SK-N-SH (cell line): ENCODE measurements around the gene ZC3H18. TPM values are rescaled to one million over a fixed set of nuclear protein-coding genes. Genes with fewer than 3 reads are reported as not detected.

Experiments used
- CTCF ChIA-PET: fragments of 300-600, 350-600 bp; formaldehyde crosslinking; extraction: SDS; loops from one replicate; lab custom pipeline; 2021; lab: Yijun Ruan, JAX
- POLR2A ChIA-PET: fragments of 350-600 bp; sonication (Branson Sonifier 250); formaldehyde crosslinking; extraction: SDS; loops from one replicate; lab custom pipeline; 2020; ENCODE audit warnings: antibody characterized with exemption, inconsistent platforms; lab: Yijun Ruan, JAX
- DNase-seq: peaks from one replicate; pipeline ENCODE4 v3.0.0; 2012
- H2AFZ ChIP-seq: fragments of 200-600 bp; sonication (generic); 2 replicates; pipeline ENCODE4 v1.8.1; 2016; ENCODE audit warnings: antibody characterized with exemption, mild to moderate bottlenecking, low read depth
- H3F3A ChIP-seq: fragments of 200-600 bp; sonication (generic); replicated peaks from 2 replicates; pipeline ENCODE3; 2016; ENCODE audit warnings: antibody characterized with exemption, mild to moderate bottlenecking; ENCODE audit not compliant: insufficient read depth
- H3K27ac ChIP-seq, 2 experiments: fragments of 200-500 bp in 1 of 2; fragments of 200-600 bp in 1 of 2; sonication (Bioruptor generic) in 1 of 2; sonication (generic), shearing (Covaris generic) in 1 of 2; 2 replicates each; pipeline versions ENCODE4 v1.5.1 to v1.6.1; 2014 to 2016; ENCODE audit warnings: low read depth in 2 of 2, inconsistent platforms in 1 of 2, low read length in 1 of 2, mild to moderate bottlenecking in 1 of 2, mixed read lengths in 1 of 2
- H3K27me3 ChIP-seq: fragments of 200-600 bp; sonication (generic), shearing (Covaris generic); 2 replicates; pipeline ENCODE4 v1.6.1; 2016; ENCODE audit warnings: mixed run types; ENCODE audit not compliant: insufficient read depth
- H3K36me3 ChIP-seq, 2 experiments: fragments of 200-500 bp in 1 of 2; fragments of 200-600 bp in 1 of 2; sonication (Bioruptor generic) in 1 of 2; sonication (generic) in 1 of 2; replicated peaks in 1 of 2; 2 replicates each; pipeline versions ENCODE3 to v1.5.1; 2014 to 2016; ENCODE audit warnings: low read length in 1 of 2, mild to moderate bottlenecking in 1 of 2; ENCODE audit not compliant: insufficient read depth in 2 of 2, control insufficient read depth in 1 of 2
- H3K4me1 ChIP-seq, 2 experiments: fragments of 200-500 bp in 1 of 2; fragments of 200-600 bp in 1 of 2; sonication (Bioruptor generic) in 1 of 2; sonication (generic), shearing (Covaris generic) in 1 of 2; 2 replicates each; pipeline versions ENCODE4 v1.5.1 to v1.6.1; 2014 to 2016; ENCODE audit warnings: low read depth in 1 of 2, low read length in 1 of 2, mixed run types in 1 of 2; ENCODE audit not compliant: insufficient read depth in 2 of 2, control insufficient read depth in 1 of 2
- H3K4me2 ChIP-seq: fragments of 200-600 bp; sonication (generic), shearing (Covaris generic); 2 replicates; pipeline ENCODE4 v1.6.1; 2017; ENCODE audit warnings: mixed run types
- H3K4me3 ChIP-seq, 2 experiments: fragments of 200-500 bp in 1 of 2; fragments of 200-600 bp in 1 of 2; sonication (Bioruptor generic) in 1 of 2; sonication (generic), shearing (Covaris generic) in 1 of 2; 2 replicates each; pipeline versions ENCODE4 v1.5.1 to v1.8.1; 2014 to 2016; ENCODE audit warnings: low read depth in 2 of 2, inconsistent platforms in 1 of 2, low read length in 1 of 2, mild to moderate bottlenecking in 1 of 2, mixed read lengths in 1 of 2, moderate library complexity in 1 of 2
- H3K79me2 ChIP-seq: fragments of 200-600 bp; sonication (generic); 2 replicates; pipeline ENCODE4 v1.8.1; 2017; ENCODE audit warnings: mild to moderate bottlenecking; ENCODE audit not compliant: insufficient read depth
- H3K9ac ChIP-seq: fragments of 200-600 bp; sonication (generic); 2 replicates; pipeline ENCODE4 v1.6.1; 2017; ENCODE audit warnings: mixed run types
- H3K9me2 ChIP-seq: fragments of 200-600 bp; sonication (generic); 2 replicates; pipeline ENCODE4 v1.6.1; 2017; ENCODE audit warnings: mixed run types
- H3K9me3 ChIP-seq: fragments of 200-600 bp; sonication (generic); 2 replicates; pipeline ENCODE4 v1.6.1; 2017; ENCODE audit warnings: mixed run types, mild to moderate bottlenecking, moderate library complexity
- H4K20me1 ChIP-seq: fragments of 200-600 bp; sonication (generic); 2 replicates; pipeline ENCODE4 v1.6.1; 2017; ENCODE audit warnings: mild to moderate bottlenecking, mixed run types; ENCODE audit not compliant: insufficient read depth
- CTCF ChIP-seq: fragments of 200-600 bp; sonication (generic); IDR thresholded peaks from 2 replicates; pipeline ENCODE4 v1.6.1; 2017; ENCODE audit warnings: antibody characterized with exemption, mild to moderate bottlenecking, moderate library complexity
- EP300 ChIP-seq, 2 experiments: IDR thresholded peaks; 2 replicates each; pipeline versions ENCODE4 v1.4.0 to v1.6.1; 2012; ENCODE audit warnings: borderline replicate concordance in 1 of 2, low read depth in 1 of 2, low read length in 1 of 2
- FOXJ3 ChIP-seq: sonication (generic); formaldehyde crosslinking; IDR thresholded peaks from 2 replicates; pipeline ENCODE4 v1.5.1; 2020; ENCODE audit warnings: mild to moderate bottlenecking, missing genetic modification reagents
- FOXM1 ChIP-seq: IDR thresholded peaks from 2 replicates; pipeline ENCODE4 v1.4.0; 2012; ENCODE audit warnings: low read depth, mild to moderate bottlenecking
- IRF3 ChIP-seq: fragments of 150-350 bp; IDR thresholded peaks from 2 replicates; pipeline ENCODE4 v1.6.1; 2016; ENCODE audit warnings: mild to moderate bottlenecking, low read depth, low read length
- JUND ChIP-seq: IDR thresholded peaks from 2 replicates; pipeline ENCODE4 v1.4.0; 2012
- TAF1 ChIP-seq: IDR thresholded peaks from 2 replicates; pipeline ENCODE4 v1.6.1; 2012; ENCODE audit warnings: low read depth, mild to moderate bottlenecking, low read length, moderate library complexity, borderline replicate concordance
- TCF12 ChIP-seq: IDR thresholded peaks from 2 replicates; pipeline ENCODE4 v1.4.0; 2012
- TEAD4 ChIP-seq: IDR thresholded peaks from 2 replicates; pipeline ENCODE4 v1.4.0; 2012; ENCODE audit warnings: mild to moderate bottlenecking, borderline replicate concordance; ENCODE audit not compliant: insufficient read depth
- WGBS: methylation state at CpG from one replicate; pipeline ENCODE4 v1.1.6; 2017; ENCODE audit warnings: low lambda C conversion rate; 5-methylcytosine and 5-hydroxymethylcytosine counted together
- polyA plus RNA-seq, 3 experiments: library from polyadenylated mRNA; depleted of rRNA; stranded (reverse); fragments of >200 nt; gene quantifications; 2 replicates each; pipeline ENCODE4 v1.2.3, GENCODE V29; 2012

The ZC3H18 gene
- polyA plus RNA-seq, 1 of the 3 experiments (the other 2 are of a cell fraction) = 32.7 TPM

GRCh38 chr16:88539652-88540345 lies 30.4 kb upstream of the ZC3H18 start:
- Histone ChIP-seq H3K79me2 (no peaks in the 10 kb centered on the region), H3K4me2 (no peak overlapping the region), H2AFZ (no peak overlapping the region), H3K27me3 (no peaks in the 10 kb centered on the region), H3K36me3 (no peaks in the 10 kb centered on the region), H3K4me3 (no peak overlapping the region), H3K9ac (no peak overlapping the region), H3F3A (peaks cover 2% of the 10 kb centered on the region), H3K9me2 (no peaks in the 10 kb centered on the region), H3K4me1 (peaks cover 0 to 9% of the 10 kb centered on the region in 2 experiments; a peak in 1 of 4 replicates), H3K9me3 (peaks cover 7% of the 10 kb centered on the region), H3K27ac (no peak overlapping the region), H4K20me1 (0 out of 2 replicates have a peak, but pooled peaks cover 6% of the 10 kb centered on the region)
- no peak for TF ChIP-seq TCF12
- no peak for TF ChIP-seq CTCF
- ChIA-PET CTCF (interaction anchor here (0.8 to 1.4 kb wide), 6 partner anchors 15 to 102 kb away, joined by 3 to 4 read pairs (median 4); no protein-coding TSS in a partner anchor), POLR2A (no interaction called here)
- WGBS = 42% methylated on average over 19 of the region's 26 CpGs
- no peak for DNase-seq

GRCh38 chr16:88540346-88540977 lies 29.7 kb upstream of the ZC3H18 start:
- Histone ChIP-seq H2AFZ (no peak overlapping the region), H3K27ac (no peak overlapping the region), H3K4me1 (peaks cover 0 to 9% of the 10 kb centered on the region in 2 experiments; a peak in 1 of 4 replicates), H3K9me3 (peaks cover 7% of the 10 kb centered on the region), H3K79me2 (no peaks in the 10 kb centered on the region), H4K20me1 (0 out of 2 replicates have a peak, but pooled peaks cover 5% of the 10 kb centered on the region), H3K4me3 (no peak overlapping the region), H3K9ac (no peak overlapping the region), H3K27me3 (peaks cover 5% of the 10 kb centered on the region; the same call in 1 of the 2 replicates), H3K36me3 (no peaks in the 10 kb centered on the region), H3K9me2 (no peaks in the 10 kb centered on the region), H3F3A (peaks cover 2% of the 10 kb centered on the region), H3K4me2 (no peak overlapping the region)
- TF ChIP-seq TAF1 (no peak), FOXJ3 (CRISPR knock-in tag) (no peak), FOXM1 (no peak), TCF12 (no peak), TEAD4 (no peak), IRF3 (no peak), JUND (no peak), EP300 (IDR thresholded peaks at IDR 0.05; ENCODE audit: borderline replicate concordance in 1 of 2, low read depth in 1 of 2, low read length in 1 of 2) (no peak)
- CTCF ChIA-PET = interaction anchor here (0.8 to 1.4 kb wide), 6 partner anchors 14 to 103 kb away, joined by 3 to 4 read pairs (median 3); no protein-coding TSS in a partner anchor
- no peak for DNase-seq
- 35% methylated on average over 7 of the region's 20 CpGs for WGBS
- POLR2A ChIA-PET = no interaction called here
